ENCODE results near the gene MUTYH.

DNA sequence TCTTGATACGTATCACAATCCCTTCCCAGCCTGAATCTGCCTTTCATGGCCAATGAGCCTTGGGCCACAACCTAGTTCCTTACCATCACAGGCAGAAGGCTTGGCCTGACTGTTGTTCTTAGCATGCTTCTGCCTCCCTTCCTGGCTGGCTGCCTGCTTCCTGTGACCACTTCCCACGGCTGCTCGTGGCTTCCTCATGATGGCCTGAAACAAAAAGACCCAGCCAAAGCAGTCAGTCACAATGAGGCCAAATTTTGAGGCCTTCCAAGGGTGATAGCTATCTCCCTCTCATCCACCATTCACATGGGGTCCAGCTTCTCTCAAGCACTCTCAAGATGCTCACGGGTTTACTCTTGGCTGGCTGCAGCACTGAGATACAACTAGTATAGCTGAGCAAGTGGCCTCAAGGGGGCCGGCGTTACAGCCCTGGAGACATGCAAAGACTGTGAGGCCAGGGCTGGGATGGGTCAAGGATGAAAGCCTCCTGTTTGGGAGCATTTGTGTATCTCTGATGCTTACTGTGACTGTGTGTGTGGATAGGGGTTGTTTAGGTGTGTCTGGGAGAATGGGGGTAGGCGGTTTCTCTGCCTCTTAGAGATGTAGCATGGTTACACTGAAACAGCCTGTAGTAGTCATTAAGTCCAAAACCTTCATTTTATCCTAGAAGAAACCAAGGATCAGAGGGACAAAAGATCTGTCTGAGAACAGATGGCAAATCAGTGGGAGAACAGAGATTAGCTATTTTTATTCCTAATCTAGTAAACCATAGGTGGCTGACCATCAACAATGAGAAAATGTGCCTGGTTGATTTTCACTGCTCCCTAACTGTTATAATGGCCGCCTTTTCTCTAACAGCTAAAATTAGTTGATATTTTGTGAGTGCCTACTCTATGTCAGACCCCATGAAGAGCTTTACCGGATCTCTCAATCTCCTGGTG lies 5.7 kb downstream of the MUTYH start:
- TF ChIP-seq, protein P1, sequence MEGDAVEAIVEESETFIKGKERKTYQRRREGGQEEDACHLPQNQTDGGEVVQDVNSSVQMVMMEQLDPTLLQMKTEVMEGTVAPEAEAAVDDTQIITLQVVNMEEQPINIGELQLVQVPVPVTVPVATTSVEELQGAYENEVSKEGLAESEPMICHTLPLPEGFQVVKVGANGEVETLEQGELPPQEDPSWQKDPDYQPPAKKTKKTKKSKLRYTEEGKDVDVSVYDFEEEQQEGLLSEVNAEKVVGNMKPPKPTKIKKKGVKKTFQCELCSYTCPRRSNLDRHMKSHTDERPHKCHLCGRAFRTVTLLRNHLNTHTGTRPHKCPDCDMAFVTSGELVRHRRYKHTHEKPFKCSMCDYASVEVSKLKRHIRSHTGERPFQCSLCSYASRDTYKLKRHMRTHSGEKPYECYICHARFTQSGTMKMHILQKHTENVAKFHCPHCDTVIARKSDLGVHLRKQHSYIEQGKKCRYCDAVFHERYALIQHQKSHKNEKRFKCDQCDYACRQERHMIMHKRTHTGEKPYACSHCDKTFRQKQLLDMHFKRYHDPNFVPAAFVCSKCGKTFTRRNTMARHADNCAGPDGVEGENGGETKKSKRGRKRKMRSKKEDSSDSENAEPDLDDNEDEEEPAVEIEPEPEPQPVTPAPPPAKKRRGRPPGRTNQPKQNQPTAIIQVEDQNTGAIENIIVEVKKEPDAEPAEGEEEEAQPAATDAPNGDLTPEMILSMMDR (IDR thresholded peaks at IDR 0.05) = no peak
- TF ChIP-seq POLR2A (IDR thresholded peaks at IDR 0.05) = no peak
